Vagina (tissue), 2 donors: ENCODE results near the gene HAUS7. TPM values are rescaled to one million over a fixed set of nuclear protein-coding genes. Genes with fewer than 3 reads are reported as not detected.

Experiments used
- DNase-seq, 2 donors: peaks; one replicate each; pipeline ENCODE4 v3.0.0-alpha.2; 2017; ENCODE audit errors: extremely low spot score in 2 of 2
- H3K27ac ChIP-seq: fragments of 200-600 bp; sonication (generic); one replicate; pipeline ENCODE4 v1.5.1; 2019
- H3K27me3 ChIP-seq: fragments of 200-600 bp; sonication (generic); one replicate; pipeline ENCODE4 v1.5.1; 2019
- H3K36me3 ChIP-seq, 2 donors: fragments of 200-600 bp; sonication (generic); one replicate each; pipeline ENCODE4 v1.5.1; 2017 to 2019
- H3K4me1 ChIP-seq: fragments of 200-600 bp; sonication (generic); one replicate; pipeline ENCODE4 v1.5.1; 2019
- H3K4me3 ChIP-seq, 2 donors: fragments of 200-600 bp; sonication (generic); 1 replicate in 1 of 2; 2 replicates in 1 of 2; pipeline ENCODE4 v1.5.1; 2016 to 2019
- H3K9me3 ChIP-seq: fragments of 200-600 bp; sonication (generic); one replicate; pipeline ENCODE4 v1.5.1; 2019
- CTCF ChIP-seq, 3 experiments: fragments of 450-650 bp in 2 of 3; fragments of 200-600 bp in 1 of 3; sonication (generic) in 1 of 3; IDR thresholded peaks; one replicate each; pipeline ENCODE4 v1.5.1; 2017 to 2019; ENCODE audit warnings: antibody characterized with exemption in 3 of 3, mild to moderate bottlenecking in 2 of 3, moderate library complexity in 2 of 3
- POLR2A ChIP-seq, 2 donors: fragments of 450-650 bp; IDR thresholded peaks; one replicate each; pipeline ENCODE4 v1.6.1; 2017; ENCODE audit warnings: antibody characterized with exemption in 2 of 2, mild to moderate bottlenecking in 2 of 2, moderate library complexity in 2 of 2
- POLR2AphosphoS5 ChIP-seq, 2 donors: sonication (generic); formaldehyde crosslinking; IDR thresholded peaks; one replicate each; pipeline ENCODE4 v1.9.0; 2017; ENCODE audit warnings: antibody characterized with exemption in 2 of 2, mild to moderate bottlenecking in 2 of 2, low read depth in 1 of 2; ENCODE audit not compliant: insufficient read depth in 1 of 2
- intact Hi-C: fragments of 100-400 bp; cut with DNase I; formaldehyde crosslinking; loops from one replicate; pipeline ENCODE4 v1.15.1; 2023
- total RNA-seq: library from RNA; depleted of rRNA; stranded (reverse); fragments of >200 nt; gene quantifications from one replicate; pipeline ENCODE4 v1.2.3, GENCODE V29; 2016

HAUS7 gene
- total RNA-seq, 1 donor from 2014 or later, result 17.7 TPM

GRCh38 chrX:153500676-153501280 is 30.4 kb upstream of the HAUS7 start:
- Histone ChIP-seq H3K9me3 (no peaks in the 10 kb centered on the region), H3K27me3 (no peaks in the 10 kb centered on the region), H3K4me3 (no peak overlapping the region), H3K4me1 (peaks cover 21% of the 10 kb centered on the region), H3K27ac (no peak overlapping the region), H3K36me3 (no peaks in the 10 kb centered on the region)
- TF ChIP-seq POLR2A (IDR thresholded peaks at IDR 0.05) (no peak), POLR2AphosphoS5 (IDR thresholded peaks at IDR 0.05; ENCODE audit: insufficient read depth in 1 of 2, low read depth in 1 of 2) (no peak), CTCF (IDR thresholded peaks at IDR 0.05) (no peak)
- no peak for DNase-seq
- intact Hi-C loops, result no loop called here

GRCh38 chrX:153499876-153500275 is 29.5 kb upstream of the HAUS7 start:
- DNase-seq, result no peak
- TF ChIP-seq POLR2A (IDR thresholded peaks at IDR 0.05) (no peak), CTCF (IDR thresholded peaks at IDR 0.05) (no peak), POLR2AphosphoS5 (IDR thresholded peaks at IDR 0.05; ENCODE audit: insufficient read depth in 1 of 2, low read depth in 1 of 2) (no peak)
- H3K9me3 ChIP-seq, result no peaks in the 10 kb centered on the region
- no peaks in the 10 kb centered on the region for H3K36me3 ChIP-seq
- H3K27me3 ChIP-seq, result no peaks in the 10 kb centered on the region
- H3K4me3 ChIP-seq, result no peak overlapping the region
- no peak overlapping the region for H3K27ac ChIP-seq
- intact Hi-C loops, result no loop called here
- peaks cover 29% of the 10 kb centered on the region for H3K4me1 ChIP-seq

GRCh38 chrX:153499341-153499740 is 29.0 kb upstream of the HAUS7 start:
- intact Hi-C loops, result no loop called here
- Histone ChIP-seq H3K9me3 (no peaks in the 10 kb centered on the region), H3K4me3 (no peak overlapping the region), H3K36me3 (no peaks in the 10 kb centered on the region), H3K4me1 (peaks cover 34% of the 10 kb centered on the region), H3K27ac (no peak overlapping the region), H3K27me3 (no peaks in the 10 kb centered on the region)
- TF ChIP-seq CTCF (IDR thresholded peaks at IDR 0.05) (no peak), POLR2AphosphoS5 (IDR thresholded peaks at IDR 0.05; ENCODE audit: insufficient read depth in 1 of 2, low read depth in 1 of 2) (no peak), POLR2A (IDR thresholded peaks at IDR 0.05) (no peak)
- DNase-seq, result no peak

- Histone ChIP-seq H3K4me3 (no peak overlapping the region), H3K9me3 (no peaks in the 10 kb centered on the region), H3K27ac (peak overlapping the region; percentile 44), H3K36me3 (no peaks in the 10 kb centered on the region), H3K4me1 (peaks cover 43% of the 10 kb centered on the region), H3K27me3 (no peaks in the 10 kb centered on the region)
- intact Hi-C loops, result no loop called here
- TF ChIP-seq POLR2AphosphoS5 (IDR thresholded peaks at IDR 0.05; ENCODE audit: insufficient read depth in 1 of 2, low read depth in 1 of 2) (no peak), POLR2A (IDR thresholded peaks at IDR 0.05) (no peak), CTCF (IDR thresholded peaks at IDR 0.05) (no peak)
- DNase-seq, result no peak
Observed at GRCh38 chrX:153498453-153498852, 28.1 kb upstream of the HAUS7 start.

GRCh38 chrX:153496590-153496959 is 26.2 kb upstream of the HAUS7 start:
- Histone ChIP-seq H3K36me3 (no peaks in the 10 kb centered on the region), H3K27ac (peak overlapping the region; percentile 72), H3K4me3 (no peak overlapping the region), H3K4me1 (peaks cover 50% of the 10 kb centered on the region), H3K27me3 (no peaks in the 10 kb centered on the region), H3K9me3 (no peaks in the 10 kb centered on the region)
- intact Hi-C loops, result no loop called here
- DNase-seq, result no peak
- TF ChIP-seq CTCF (IDR thresholded peaks at IDR 0.05), result no peak
- TF ChIP-seq POLR2A (IDR thresholded peaks at IDR 0.05), result no peak
- TF ChIP-seq POLR2AphosphoS5 (IDR thresholded peaks at IDR 0.05; ENCODE audit: insufficient read depth in 1 of 2, low read depth in 1 of 2), result no peak
